ENCODE measurements around the gene TMEM178B.

TMEM178B gene

DNA sequence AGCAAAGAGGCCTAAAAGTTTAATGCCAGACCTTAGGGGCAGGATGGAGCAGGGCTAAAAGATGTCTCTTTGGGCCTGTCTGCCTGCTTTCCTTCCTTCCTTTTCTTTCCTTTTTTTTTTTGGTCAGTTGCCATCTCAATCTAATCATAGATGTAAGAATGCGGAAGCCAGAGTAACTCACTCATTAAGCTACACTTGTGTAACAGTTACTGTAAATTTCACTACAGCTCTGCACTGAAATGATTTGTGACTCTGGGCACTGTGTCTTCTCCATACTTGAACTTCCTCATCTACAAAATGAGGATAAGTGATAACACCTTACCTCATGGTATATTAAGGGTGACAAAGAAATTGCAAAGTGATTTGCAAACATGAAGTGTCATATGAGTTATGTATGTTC lies 401.8 kb downstream of the TMEM178B start:
- DNase-seq (ENCODE audit: low spot score) = no peak
- in situ Hi-C loops (cut with MboI; ENCODE audit: low sequenced_read_pairs, unreplicated experiment) = no loop called here
- TF ChIP-seq, protein P1, sequence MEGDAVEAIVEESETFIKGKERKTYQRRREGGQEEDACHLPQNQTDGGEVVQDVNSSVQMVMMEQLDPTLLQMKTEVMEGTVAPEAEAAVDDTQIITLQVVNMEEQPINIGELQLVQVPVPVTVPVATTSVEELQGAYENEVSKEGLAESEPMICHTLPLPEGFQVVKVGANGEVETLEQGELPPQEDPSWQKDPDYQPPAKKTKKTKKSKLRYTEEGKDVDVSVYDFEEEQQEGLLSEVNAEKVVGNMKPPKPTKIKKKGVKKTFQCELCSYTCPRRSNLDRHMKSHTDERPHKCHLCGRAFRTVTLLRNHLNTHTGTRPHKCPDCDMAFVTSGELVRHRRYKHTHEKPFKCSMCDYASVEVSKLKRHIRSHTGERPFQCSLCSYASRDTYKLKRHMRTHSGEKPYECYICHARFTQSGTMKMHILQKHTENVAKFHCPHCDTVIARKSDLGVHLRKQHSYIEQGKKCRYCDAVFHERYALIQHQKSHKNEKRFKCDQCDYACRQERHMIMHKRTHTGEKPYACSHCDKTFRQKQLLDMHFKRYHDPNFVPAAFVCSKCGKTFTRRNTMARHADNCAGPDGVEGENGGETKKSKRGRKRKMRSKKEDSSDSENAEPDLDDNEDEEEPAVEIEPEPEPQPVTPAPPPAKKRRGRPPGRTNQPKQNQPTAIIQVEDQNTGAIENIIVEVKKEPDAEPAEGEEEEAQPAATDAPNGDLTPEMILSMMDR (IDR thresholded peaks at IDR 0.05; ENCODE audit: borderline replicate concordance, control extremely low read depth, extremely low read depth, insufficient read depth, missing control alignments) = no peak

DNA sequence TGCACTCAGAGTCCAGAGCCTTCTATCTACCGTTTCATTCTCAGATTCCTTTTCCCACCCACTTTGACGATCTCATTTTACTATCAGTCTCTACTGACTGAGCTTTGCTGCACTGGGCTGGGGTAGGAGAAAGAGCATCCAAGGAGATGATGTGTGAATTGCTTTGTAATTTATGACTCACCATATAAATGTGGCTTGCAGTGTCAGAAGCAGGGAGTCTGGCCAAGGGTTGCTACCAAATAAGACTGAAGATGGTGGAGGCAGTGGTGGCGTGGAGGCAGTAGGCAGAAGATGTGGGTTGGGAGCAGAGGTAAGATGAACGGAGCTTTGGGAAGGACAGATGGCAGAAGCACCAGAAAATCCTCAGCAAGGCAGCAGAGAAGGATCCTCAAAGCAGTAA lies 404.0 kb downstream of the TMEM178B start:
- in situ Hi-C loops (cut with MboI; ENCODE audit: low sequenced_read_pairs, unreplicated experiment) = no loop called here
- no peak for DNase-seq (ENCODE audit: low spot score)
- TF ChIP-seq, protein P1 (IDR thresholded peaks at IDR 0.05; ENCODE audit: borderline replicate concordance, control extremely low read depth, extremely low read depth, insufficient read depth, missing control alignments) = no peak

DNA sequence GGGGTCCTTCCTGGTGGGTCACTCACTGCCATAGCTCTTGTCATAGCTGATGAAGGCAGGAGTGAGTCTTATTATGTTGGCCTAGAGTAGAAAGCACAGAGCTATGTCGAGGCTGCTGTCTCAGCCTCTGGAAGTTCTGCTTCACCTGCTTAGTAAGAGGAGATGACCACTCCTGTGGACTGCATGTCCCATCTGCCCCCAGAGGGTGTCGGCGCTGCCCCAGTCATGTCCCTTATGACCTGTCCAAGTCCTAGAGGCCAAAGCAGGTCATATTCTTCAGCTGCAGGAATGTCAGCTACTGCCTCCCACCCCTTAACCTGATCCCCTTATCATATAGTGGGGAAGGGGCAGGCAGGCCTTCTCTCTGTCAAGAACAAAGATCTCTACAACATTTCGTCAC lies 405.0 kb downstream of the TMEM178B start:
- TF ChIP-seq, protein P1 (IDR thresholded peaks at IDR 0.05; ENCODE audit: borderline replicate concordance, control extremely low read depth, extremely low read depth, insufficient read depth, missing control alignments) = no peak
- DNase-seq (ENCODE audit: low spot score) = no peak
- in situ Hi-C loops (cut with MboI; ENCODE audit: low sequenced_read_pairs, unreplicated experiment) = no loop called here

DNA sequence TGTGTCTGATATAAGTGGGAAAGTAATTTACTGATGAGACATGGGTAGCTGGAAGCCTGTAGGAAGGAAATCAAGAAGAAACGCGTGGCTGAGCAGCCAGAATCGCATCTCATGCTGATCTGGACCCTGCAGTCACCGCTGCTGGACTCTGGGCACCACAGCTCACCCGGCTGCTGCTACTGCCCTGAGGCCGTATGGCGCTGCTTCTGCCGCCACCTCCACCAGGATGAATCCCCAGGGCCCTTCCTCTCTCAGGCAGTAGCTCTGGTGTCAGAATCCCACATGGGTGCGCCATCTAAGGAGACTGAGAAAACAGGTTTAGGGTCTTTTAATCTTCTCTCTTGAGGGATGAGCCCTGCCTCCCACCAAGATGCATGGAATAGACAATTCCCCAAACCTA lies 407.1 kb downstream of the TMEM178B start:
- in situ Hi-C loops (cut with MboI; ENCODE audit: low sequenced_read_pairs, unreplicated experiment) = no loop called here
- TF ChIP-seq, protein P1 (IDR thresholded peaks at IDR 0.05; ENCODE audit: borderline replicate concordance, control extremely low read depth, extremely low read depth, insufficient read depth, missing control alignments) = no peak
- no peak for DNase-seq (ENCODE audit: low spot score)

DNA sequence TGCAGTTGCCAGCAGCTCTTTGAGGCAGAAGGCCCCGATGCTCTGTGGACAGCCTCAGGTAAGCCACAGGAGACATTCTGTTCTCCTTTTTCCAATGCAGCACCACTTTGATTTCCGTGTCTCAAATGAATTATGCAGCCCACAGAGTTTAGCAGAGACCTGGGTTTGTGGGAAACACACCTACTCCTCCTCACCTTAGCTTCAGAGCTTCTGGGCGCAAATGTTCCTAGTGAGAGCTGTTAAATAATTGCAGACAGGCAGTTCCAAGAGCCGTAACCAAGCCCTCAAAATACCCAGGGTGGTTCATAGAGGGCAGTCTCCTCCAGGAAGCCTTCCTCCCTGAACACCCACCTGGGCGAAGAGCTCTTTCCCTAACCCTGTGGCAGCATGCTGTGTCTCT lies 408.1 kb downstream of the TMEM178B start:
- in situ Hi-C loops (cut with MboI; ENCODE audit: low sequenced_read_pairs, unreplicated experiment) = no loop called here
- no peak for DNase-seq (ENCODE audit: low spot score)
- TF ChIP-seq, protein P1 (IDR thresholded peaks at IDR 0.05; ENCODE audit: borderline replicate concordance, control extremely low read depth, extremely low read depth, insufficient read depth, missing control alignments) = no peak

DNA sequence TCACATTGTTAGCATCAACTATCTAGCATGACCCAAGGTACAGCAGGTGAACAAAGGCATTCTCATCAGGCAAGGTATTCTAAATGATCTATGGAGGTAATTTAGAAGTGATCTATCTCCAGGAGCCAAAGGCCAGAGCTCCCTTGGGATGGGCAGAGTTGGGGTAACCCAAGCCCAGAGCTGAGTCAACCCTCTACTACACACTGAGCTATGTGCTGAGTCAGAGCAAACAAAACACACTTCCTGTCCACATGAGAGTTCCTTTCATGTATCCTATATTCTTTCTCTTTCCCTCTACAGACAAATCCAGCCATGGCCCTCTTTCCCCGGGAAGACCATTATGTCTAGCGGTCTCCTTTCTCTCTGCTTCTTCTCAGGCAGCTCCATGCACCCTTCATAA lies 409.2 kb downstream of the TMEM178B start:
- in situ Hi-C loops (cut with MboI; ENCODE audit: low sequenced_read_pairs, unreplicated experiment) = no loop called here
- DNase-seq (ENCODE audit: low spot score) = no peak
- TF ChIP-seq, protein P1 (IDR thresholded peaks at IDR 0.05; ENCODE audit: borderline replicate concordance, control extremely low read depth, extremely low read depth, insufficient read depth, missing control alignments) = no peak

DNA sequence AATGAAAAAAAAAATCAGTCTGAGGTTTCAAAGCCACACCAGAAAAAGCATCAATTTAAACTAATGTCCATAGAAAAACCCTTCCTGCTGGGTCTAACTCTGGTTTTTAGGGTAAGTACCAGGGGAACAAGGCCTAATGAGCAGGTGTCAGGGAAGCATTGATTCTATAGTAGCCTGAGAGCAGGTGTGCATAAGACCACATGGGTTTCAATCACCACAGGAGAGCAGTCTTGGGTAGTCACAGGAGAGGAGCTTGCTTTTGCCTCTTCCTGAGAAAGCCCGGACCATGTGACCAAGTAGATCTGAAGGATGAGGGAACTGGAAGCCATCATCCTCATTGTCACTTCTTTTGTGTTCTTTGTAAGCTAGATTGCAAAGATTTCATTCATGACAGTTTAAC lies 411.0 kb downstream of the TMEM178B start:
- no peak for DNase-seq (ENCODE audit: low spot score)
- TF ChIP-seq, protein P1 (IDR thresholded peaks at IDR 0.05; ENCODE audit: borderline replicate concordance, control extremely low read depth, extremely low read depth, insufficient read depth, missing control alignments) = no peak
- in situ Hi-C loops (cut with MboI; ENCODE audit: low sequenced_read_pairs, unreplicated experiment) = no loop called here

Data from GM13976 (cell line).